ENCODE results near the gene CKB. TPM values are rescaled to one million over a fixed set of nuclear protein-coding genes. Genes with fewer than 3 reads are reported as not detected.
A peak's percentile ranks its signal among the peaks of the same experiment; 100 is the strongest.

The CKB gene
- total RNA-seq, 6 experiments from 2014 or later = 3.6 to 57.1 (median 6.7) TPM

GRCh38 chr14:103499709-103500108 is 22.9 kb downstream of the CKB start:
- H3K36me3 ChIP-seq = peaks cover 0 to 45% (median 16%) of the 10 kb centered on the region in 4 donors

GRCh38 chr14:103496776-103497175 is 25.9 kb downstream of the CKB start:
- no peak for TF ChIP-seq CTCF (IDR thresholded peaks at IDR 0.05)
- no peak for TF ChIP-seq POLR2A (IDR thresholded peaks at IDR 0.05)
- peaks cover 0 to 52% (median 8%) of the 10 kb centered on the region in 4 donors for H3K36me3 ChIP-seq
- H3K4me3 ChIP-seq = no peak overlapping the region
- H3K27me3 ChIP-seq = no peaks in the 10 kb centered on the region
- H3K4me1 ChIP-seq = peaks cover 0 to 9% (median 0%) of the 10 kb centered on the region in 4 donors
- H3K9me3 ChIP-seq = no peaks in the 10 kb centered on the region
- no peak overlapping the region for H3K27ac ChIP-seq
- ATAC-seq (no peak), DNase-seq (peak in 1 of 3 donors; percentile 17)
- WGBS (ENCODE audit: insufficient coverage, low coverage, low lambda C conversion rate, missing lambda C conversion rate) = 12% methylated on average over 1 of the region's 1 CpG
- intact Hi-C loops (cut with DNase I) = loop anchor here in 1 of 2 donors (10.0 kb wide), 1 partner anchor 48 kb away; no protein-coding TSS in a partner anchor

More at GRCh38 chr14:103499709-103500108, 22.9 kb downstream of the CKB start:
- H3K27me3 ChIP-seq = no peaks in the 10 kb centered on the region
- H3K9me3 ChIP-seq = no peaks in the 10 kb centered on the region
- TF ChIP-seq CTCF (IDR thresholded peaks at IDR 0.05) (no peak), POLR2A (IDR thresholded peaks at IDR 0.05) (no peak)
- intact Hi-C loops (cut with DNase I) = loop anchor here (5.0 to 10.0 kb wide), 2 partner anchors 45 to 48 kb away; no protein-coding TSS in a partner anchor
- H3K4me3 ChIP-seq = no peak overlapping the region
- WGBS (ENCODE audit: insufficient coverage, low coverage, low lambda C conversion rate, missing lambda C conversion rate) = 62% methylated on average over 10 of the region's 10 CpGs
- ATAC-seq = peak in 2 of 4 donors; percentile 8 to 25
- DNase-seq = peak in 1 of 3 donors; percentile 38
- peaks cover 0 to 9% (median 0%) of the 10 kb centered on the region in 4 donors for H3K4me1 ChIP-seq
- no peak overlapping the region for H3K27ac ChIP-seq

GRCh38 chr14:103495854-103496253 is 26.8 kb downstream of the CKB start:
- Histone ChIP-seq H3K27me3 (no peaks in the 10 kb centered on the region), H3K4me3 (no peak overlapping the region), H3K27ac (no peak overlapping the region), H3K36me3 (peaks cover 0 to 59% (median 10%) of the 10 kb centered on the region in 4 donors), H3K4me1 (peaks cover 0 to 9% (median 0%) of the 10 kb centered on the region in 4 donors), H3K9me3 (no peaks in the 10 kb centered on the region)
- WGBS (ENCODE audit: insufficient coverage, low coverage, low lambda C conversion rate, missing lambda C conversion rate) = 57% methylated on average over 1 of the region's 2 CpGs
- DNase-seq (no peak), ATAC-seq (no peak)
- intact Hi-C loops (cut with DNase I) = loop anchor here in 1 of 2 donors (10.0 kb wide), 1 partner anchor 49 kb away; no protein-coding TSS in a partner anchor
- TF ChIP-seq POLR2A (IDR thresholded peaks at IDR 0.05) = no peak
- no peak for TF ChIP-seq CTCF (IDR thresholded peaks at IDR 0.05)

GRCh38 chr14:103492156-103492925 is 30.3 kb downstream of the CKB start:
- WGBS (ENCODE audit: insufficient coverage, low coverage, low lambda C conversion rate, missing lambda C conversion rate) = 63% methylated on average over 6 of the region's 6 CpGs
- H3K27me3 ChIP-seq = no peaks in the 10 kb centered on the region
- TF ChIP-seq POLR2A (IDR thresholded peaks at IDR 0.05) = no peak
- TF ChIP-seq CTCF (IDR thresholded peaks at IDR 0.05) = no peak
- intact Hi-C loops (cut with DNase I) = loop anchor here in 1 of 2 donors (10.0 kb wide), 1 partner anchor 52 kb away; no protein-coding TSS in a partner anchor
- DNase-seq = no peak
- peaks cover 0 to 10% (median 0%) of the 10 kb centered on the region in 4 donors for H3K4me1 ChIP-seq
- peaks cover 0 to 49% (median 11%) of the 10 kb centered on the region in 4 donors for H3K36me3 ChIP-seq
- no peak overlapping the region for H3K4me3 ChIP-seq
- H3K9me3 ChIP-seq = no peaks in the 10 kb centered on the region
- no peak overlapping the region for H3K27ac ChIP-seq
- no peak for ATAC-seq
